ENCODE measurements around the gene WDR18.
"Not testable (repeated sequence)": the region's sequence is repeated elsewhere in the genome, so short reads cannot be mapped to it uniquely, and the experiment has no call there.

The WDR18 gene

DNA sequence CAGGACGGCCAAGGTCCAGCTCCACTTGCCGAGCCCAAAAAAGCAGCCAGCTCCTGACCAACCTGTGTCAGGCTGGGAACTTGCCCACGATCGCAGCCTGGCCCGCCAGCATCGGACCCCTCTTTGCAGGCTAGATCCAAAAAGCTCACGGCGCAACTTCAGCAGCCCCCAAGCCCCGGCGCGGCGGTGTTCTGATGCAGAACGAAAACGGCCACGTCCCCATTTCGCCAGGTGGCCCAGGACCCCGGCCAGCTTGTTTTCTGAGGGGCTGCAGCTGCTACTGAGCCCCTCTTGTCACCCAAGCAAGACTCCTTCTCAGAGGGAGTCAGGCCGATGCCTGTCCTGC, 35.4 kb downstream of the WDR18 start:
- DNase-seq (ENCODE audit: low read depth, low spot score), result no peak

DNA sequence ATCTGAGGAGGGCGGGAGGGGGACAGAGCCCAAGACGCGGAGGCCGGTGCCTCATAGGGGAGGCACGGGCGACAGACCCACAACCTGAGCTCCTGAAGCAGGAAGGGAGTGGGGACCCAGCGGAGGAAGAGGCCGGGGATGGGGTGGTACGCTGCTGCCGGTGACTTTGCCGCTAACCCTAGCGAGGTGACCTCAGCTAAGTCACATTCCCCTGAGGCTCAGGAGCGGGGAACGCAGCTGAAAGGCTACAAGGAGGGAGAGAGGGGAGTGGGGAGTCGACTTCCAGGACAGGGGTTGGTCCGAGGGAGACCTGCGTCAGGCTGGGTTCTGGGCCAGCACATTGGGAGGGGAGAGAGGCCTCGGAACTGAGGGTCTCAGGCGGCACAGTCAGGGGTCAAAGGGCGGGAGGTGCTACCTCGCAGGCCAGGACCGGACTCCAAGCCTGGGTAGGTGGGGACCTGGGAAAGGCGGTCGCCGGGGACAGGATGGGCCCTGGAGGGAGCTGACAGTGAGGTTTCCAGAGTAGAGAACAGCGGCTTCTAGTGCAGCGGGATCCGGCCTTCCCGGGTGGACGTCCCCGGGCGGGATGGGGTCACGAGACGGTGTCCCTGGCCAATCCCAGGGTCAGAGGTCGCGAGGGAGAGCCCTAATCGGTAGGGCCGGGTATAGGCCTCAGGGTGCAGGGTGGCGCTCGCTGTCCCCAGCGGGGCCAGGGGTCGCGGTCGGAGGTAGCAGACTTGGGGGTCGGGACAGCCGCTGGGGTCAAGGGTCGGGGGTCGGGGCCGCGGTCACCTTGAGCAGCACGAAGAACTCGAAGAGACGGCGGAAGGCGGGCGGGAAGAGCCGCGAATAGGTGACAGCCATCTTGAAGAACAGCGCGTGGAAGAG, 36.1 kb downstream of the WDR18 start:
- DNase-seq (ENCODE audit: low read depth, low spot score), result no peak

GRCh38 chr19:1020868-1021425, 36.8 kb downstream of the WDR18 start, which contains the start of gene TMEM259:
TSS of gene TMEM259 (minus strand) at chr19:1021123. CDS start at chr19:1020996, 127 bp downstream.
- DNase-seq (ENCODE audit: low read depth, low spot score), result peak; percentile 92

DNA sequence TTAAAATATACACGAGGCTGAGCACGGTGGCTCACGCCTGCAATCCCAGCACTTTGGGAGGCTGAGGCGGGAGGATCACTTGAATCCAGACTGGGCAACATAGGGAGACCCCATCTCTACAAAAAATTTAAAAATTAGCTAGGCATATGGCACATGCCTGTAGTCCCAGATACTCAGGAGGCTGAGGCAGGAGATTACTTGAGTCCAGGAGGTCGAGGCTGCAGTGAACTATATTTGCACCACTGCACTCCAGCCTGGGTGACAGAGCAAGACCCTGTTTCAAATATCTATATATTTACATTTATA, 39.7 kb downstream of the WDR18 start:
- DNase-seq (ENCODE audit: low read depth, low spot score), result not testable (repeated sequence)

DNA sequence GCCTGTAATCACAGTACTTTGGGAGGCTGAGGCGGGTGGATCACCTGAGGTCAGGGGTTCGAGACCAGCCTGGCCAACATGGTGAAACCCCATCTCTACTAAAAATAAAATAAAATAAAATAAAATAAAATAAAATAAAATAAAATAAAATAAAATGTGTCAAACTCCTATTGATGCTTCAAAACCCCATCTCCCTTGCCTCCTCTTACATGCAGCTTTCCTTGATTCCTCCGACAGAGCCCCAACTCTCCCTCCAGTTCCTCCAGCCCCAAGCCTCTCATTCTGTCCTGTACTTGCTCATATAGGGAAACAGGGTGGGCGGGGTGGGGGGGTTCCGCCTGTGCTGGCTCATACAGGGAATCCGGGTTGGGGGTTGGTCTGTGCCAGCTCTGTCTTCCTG, 40.9 kb downstream of the WDR18 start:
- not testable (repeated sequence) for DNase-seq (ENCODE audit: low read depth, low spot score)

DNA sequence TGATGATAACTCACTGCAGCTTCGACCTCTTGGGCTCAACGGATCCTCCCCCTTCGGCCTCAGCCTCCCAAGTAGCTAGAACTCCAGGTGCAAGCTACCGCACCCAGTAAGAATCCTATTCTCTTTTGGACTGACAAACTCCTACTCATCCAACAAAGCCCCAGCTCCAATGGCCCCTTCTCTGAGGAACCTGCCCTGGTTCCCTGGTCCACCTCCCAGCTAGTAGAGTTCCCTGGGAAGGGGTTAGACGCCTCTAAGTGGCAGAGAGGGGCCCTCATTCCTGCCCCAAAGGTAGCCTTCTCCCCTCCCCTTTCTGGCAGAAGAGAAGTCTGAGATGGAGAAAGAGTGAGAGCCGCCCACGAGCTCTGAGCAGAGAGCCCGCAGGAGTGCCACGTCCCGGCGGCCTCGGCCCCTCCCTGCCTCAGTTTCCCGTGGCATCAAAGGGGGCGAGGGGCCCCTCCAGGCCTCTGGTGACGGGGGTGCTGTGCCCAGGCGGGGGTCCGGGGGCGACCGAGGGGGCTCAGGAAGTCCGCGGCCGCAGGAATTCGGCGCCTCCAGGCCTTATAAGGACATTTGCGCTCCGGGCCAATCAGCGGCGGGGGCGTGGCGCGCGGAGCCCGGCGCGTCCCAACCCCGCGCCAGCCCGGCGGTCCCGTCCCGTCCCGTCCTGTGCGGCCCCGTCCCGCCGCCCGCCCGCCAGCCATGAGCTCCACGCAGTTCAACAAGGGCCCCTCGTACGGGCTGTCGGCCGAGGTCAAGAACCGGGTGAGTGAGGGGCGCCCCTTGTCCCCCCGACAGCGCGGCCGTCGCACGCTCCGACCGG, 42.0 kb downstream of the WDR18 start, which contains the start of gene CNN2:
CNN2 (plus strand) TSS at position 649 of the 823 bp plus-strand sequence; CDS start at position 703, 54 bp downstream.
- no peak for DNase-seq (ENCODE audit: low read depth, low spot score)

DNA sequence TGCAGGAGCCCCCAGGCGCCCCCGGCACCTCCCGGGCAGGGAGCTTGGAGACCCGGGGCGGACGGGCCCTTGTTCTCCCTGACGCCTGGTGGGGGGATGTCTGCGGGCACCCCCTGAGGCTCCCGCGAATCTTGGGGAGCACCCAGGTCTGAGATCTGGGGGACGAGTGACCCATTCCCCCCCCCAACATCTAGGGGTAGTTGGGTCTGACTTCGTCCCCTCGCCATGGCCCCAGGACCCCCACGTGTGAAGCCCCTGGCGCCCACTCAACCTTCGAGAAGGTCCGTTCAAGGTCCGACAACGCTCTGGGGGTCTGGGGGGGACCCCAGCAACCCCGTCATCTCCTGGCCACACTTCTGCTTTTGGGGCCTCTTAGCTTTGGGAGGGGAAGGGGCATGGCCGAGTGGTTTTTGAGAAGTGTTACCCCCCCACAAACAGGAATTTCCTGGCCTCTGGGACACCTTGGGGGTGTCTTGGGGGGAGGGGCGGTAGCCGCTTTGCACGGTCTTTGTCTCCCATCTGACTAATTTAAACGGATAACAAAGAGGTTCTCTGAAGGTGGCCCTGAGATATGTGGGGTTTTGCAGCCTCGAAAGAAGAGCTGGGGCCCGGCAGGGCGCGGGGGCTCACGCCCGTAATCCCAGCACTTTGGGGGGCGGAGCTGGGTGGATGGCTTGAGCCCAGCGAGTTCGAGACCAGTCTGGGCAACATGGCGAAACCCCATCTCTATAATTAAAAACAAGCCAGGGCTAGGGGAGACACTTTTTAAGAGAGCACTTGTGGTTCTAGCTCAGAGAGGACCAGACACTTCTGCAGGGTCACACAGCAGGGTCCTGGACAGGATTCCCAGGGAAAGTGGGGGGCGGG, 42.9 kb downstream of the WDR18 start:
- no peak for DNase-seq (ENCODE audit: low read depth, low spot score)

DNA sequence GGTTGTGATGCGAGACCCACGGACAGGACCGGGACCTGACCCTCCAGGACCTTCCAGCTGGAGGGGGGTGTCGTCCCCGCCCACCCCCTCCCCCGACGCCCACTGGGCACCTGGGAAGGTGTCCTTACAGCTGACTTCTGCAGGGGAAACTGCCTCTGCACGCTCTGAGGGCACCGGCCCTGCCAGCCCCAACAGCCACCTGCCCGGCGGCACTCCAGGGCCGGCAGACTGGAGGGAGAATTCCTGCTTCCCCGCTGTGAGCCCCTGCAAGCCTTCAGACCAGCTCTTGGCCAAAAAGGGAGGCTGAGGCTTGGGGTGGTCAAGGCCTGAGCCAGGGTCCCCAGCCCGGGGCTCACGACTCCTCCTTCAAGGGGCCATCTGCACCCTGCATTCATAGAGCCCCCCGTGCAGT, 43.5 kb downstream of the WDR18 start:
- DNase-seq (ENCODE audit: low read depth, low spot score), result no peak

DNA sequence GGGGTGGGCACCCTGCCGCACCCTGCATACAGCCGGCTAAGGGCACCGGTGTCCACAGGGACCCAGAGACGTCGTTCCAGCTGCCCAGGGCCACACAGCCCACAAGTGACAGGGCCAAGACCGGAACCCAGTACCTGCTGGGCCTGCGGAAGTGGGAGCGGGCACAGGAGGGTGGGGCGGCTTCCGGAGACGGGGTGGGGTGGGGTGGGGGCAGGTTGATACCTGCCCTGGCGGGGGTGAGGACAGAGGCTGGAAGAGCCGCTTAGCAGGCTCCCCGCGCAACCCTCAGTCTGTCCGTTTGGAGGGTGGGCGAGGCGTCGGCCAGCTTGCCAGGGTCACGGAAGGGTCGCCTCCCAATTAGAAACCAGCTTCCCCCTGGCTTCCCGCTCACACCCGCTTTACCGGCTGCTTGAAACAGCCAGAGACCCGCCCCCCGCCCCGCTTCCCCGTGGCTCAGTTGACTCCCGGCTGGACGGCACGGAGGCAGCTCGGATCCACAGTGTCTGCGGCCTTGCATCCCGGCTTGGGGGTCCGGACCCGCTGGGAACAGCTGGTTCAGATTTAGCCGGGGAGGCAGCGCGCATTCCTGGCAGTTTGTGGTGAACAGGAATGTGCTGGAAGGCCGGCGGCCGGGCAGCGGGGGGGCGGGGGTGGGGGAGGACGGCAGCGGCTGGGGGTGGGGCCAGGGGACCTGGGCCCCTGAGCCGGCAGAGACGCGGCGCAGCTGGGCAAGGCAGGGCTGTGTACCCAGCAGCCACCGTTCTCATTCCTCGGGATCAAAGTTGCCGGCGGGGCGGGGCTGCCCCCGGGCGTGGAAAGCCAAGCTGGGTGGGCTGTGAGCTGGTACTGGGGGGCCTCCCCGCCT, 44.1 kb downstream of the WDR18 start:
- DNase-seq (ENCODE audit: low read depth, low spot score), result no peak

DNA sequence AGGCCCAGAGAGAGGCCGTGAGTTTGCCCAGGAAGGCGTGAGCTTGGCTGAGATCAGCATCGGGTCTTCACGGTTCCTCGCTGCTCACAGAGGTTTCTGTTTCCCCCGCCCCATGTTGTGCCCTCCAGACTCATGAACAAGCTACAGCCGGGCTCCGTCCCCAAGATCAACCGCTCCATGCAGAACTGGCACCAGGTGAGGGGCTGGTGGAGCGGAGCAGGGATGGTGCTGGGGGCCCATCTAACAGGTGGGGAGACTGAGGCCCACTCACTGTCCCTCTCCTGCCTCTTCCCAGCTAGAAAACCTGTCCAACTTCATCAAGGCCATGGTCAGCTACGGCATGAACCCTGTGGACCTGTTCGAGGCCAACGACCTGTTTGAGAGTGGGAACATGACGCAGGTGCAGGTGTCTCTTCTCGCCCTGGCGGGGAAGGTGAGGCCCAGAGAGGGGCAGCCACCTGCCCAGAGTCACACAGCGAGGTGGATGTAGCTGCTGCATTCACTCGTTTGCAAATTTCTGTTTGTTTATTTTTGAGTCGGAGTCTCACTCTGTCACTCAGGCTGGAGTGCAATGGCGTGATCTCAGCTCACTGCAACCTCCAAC, 48.2 kb downstream of the WDR18 start:
- no peak for DNase-seq (ENCODE audit: low read depth, low spot score)

DNA sequence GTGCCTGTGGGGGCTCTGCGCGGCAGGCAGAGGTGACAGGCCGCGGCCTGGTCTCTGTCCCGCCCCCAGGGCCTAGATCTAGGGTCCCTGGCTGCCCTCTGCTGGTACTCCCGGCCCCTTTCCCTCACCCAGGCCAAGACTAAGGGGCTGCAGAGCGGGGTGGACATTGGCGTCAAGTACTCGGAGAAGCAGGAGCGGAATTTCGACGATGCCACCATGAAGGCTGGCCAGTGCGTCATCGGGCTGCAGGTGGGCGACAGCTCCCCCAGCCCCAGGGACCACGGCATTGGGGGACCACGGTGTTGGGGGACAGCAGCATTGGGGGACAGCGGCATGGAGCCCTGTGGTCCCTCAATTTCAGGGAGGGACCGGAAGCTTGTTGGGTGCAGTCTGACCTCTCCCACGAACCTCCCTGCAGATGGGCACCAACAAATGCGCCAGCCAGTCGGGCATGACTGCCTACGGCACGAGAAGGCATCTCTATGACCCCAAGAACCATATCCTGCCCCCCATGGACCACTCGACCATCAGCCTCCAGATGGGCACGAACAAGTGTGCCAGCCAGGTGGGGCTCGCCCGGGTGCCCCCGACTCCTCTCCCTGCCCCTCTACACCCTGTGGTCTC, 52.0 kb downstream of the WDR18 start:
- DNase-seq (ENCODE audit: low read depth, low spot score), result no peak

DNA sequence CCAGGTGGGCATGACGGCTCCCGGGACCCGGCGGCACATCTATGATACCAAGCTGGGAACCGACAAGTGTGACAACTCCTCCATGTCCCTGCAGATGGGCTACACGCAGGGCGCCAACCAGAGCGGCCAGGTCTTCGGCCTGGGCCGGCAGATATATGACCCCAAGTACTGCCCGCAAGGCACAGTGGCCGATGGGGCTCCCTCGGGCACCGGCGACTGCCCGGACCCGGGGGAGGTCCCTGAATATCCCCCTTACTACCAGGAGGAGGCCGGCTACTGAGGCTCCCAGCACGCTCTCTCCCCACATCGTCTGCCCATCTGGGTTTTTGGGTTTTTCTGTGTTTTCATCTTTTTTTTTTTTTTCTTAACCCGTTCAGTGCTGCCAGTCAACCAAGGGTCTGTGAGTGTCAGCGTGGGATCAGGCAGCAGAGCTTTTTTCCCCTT, 53.5 kb downstream of the WDR18 start:
- no peak for DNase-seq (ENCODE audit: low read depth, low spot score)

DNA sequence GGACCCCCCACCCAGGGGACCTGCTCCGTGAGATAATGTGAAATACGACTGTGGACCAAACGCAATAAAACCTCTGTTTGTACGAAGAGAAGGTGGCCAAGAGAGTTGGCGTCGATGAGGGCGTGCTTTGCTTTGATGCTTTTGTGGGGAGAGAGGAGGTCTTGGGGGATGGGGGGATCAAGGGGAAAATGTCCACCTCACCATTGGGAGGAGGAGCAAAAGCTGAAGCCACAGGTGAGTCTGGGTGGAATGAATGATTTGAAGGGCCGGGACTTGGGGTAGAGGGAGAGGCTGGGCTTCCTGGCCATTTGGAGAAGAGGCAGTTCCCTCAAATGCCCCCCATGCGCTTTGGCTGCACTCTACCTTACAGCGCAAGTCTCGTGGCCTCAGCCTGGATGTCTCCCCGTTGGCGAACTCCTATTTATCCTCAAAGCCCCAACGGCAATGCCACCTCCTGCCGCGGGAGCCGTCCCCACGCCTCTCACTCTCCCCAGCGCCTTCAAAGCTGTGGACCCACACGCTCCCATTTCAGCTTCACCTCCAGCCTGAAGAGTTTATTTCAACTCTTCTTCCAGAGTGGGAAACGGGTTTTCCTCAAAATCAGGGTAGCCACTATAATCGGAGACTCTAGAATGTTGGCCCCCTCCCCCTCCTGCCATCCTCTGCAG, 55.0 kb downstream of the WDR18 start:
- DNase-seq (ENCODE audit: low read depth, low spot score), result no peak

GRCh38 chr19:1039646-1040475, 55.7 kb downstream of the WDR18 start, which contains the start of gene ABCA7:
TSS of gene ABCA7 (plus strand) at chr19:1040107. CDS start at chr19:1041362, 1,255 bp downstream.
- DNase-seq (ENCODE audit: low read depth, low spot score), result peak; percentile 98

- DNase-seq (ENCODE audit: low read depth, low spot score), result peak; percentile 72
Observed at GRCh38 chr19:1040476-1041271, 56.5 kb downstream of the WDR18 start.

DNA sequence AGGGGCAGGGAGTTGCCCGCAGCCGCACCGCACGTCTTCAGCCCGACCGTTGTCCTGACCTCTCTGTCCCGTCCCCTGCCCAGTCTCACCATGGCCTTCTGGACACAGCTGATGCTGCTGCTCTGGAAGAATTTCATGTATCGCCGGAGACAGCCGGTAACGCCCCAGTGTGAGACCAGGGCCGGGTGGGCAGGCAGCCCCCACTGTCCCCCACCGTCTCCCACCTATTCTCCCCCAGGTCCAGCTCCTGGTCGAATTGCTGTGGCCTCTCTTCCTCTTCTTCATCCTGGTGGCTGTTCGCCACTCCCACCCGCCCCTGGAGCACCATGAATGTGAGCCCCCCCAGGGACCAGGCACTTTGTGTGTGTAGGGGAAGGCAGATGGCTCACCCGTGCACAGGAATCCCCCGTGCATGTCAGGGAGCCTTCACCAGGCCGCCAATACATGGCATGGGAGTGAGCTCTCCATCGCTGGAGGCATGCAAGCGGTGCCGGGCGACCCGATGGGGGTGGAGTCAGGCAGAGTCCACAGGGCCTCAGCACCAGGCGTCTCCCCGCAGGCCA, 57.2 kb downstream of the WDR18 start:
- DNase-seq (ENCODE audit: low read depth, low spot score), result no peak
